Subcutaneous adipose tissue (tissue), 4 donors: ENCODE results near the gene EYS. TPM values are rescaled to one million over a fixed set of nuclear protein-coding genes. Genes with fewer than 3 reads are reported as not detected.

Source experiments
- CTCF ChIP-seq: fragments of 450-650 bp; IDR thresholded peaks from one replicate; pipeline ENCODE4 v1.5.1; 2016; ENCODE audit warnings: low read depth, mild to moderate bottlenecking, control low read depth, antibody characterized with exemption, moderate library complexity
- total RNA-seq, 4 donors: library from RNA; depleted of rRNA; stranded (reverse); fragments of >200 nt; gene quantifications; one replicate each; pipeline ENCODE4 v1.1.0, GENCODE V29; 2016

Gene EYS
- total RNA-seq, 4 donors from 2014 or later: 0.17 to 3.8 (median 0.82) TPM

- no peak for TF ChIP-seq CTCF
Observed at GRCh38 chr6:65052626-65053025, 654.4 kb downstream of the EYS start.

GRCh38 chr6:65045801-65046200 lies 661.2 kb downstream of the EYS start:
- TF ChIP-seq CTCF: no peak

DNA sequence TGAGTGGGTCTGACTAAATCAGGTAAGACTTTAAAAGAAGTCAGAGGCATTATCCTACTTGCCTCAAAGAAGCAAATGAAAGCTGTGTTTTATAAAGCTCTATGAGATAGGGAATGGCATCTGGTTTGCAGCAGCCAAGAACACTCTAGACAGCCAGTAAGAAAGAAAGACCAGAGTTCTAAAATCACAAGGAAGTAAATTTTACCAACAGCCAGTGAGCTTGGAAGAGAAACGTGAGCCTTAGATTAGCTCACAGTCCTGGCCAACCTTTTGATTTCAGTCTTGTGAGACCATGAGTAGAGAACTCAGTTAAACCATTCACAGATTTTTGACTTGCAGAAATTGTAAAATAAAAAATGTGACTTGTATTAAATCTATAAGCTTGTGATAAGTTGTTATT lies 693.0 kb downstream of the EYS start:
- TF ChIP-seq CTCF: no peak

- TF ChIP-seq CTCF: no peak
Observed at GRCh38 chr6:65006788-65007187, 700.2 kb downstream of the EYS start.

DNA sequence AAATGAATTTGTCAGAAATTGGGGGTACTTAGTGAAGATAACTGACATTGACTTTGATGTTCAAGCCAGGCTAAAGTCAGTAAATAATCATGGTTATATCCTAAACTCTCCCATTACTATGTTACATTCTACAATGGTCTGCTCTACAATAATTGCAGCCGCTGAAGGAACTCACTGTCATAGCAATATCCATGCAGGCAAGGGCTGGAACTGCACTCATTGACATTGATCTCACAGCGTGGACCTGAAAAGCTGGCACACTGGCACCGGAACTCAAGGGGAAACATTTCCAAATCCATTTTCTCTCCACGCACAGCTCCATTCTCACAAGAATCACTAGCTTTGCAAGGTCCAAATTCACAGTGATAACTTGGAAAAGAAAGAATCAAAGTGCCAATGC lies 702.7 kb downstream of the EYS start:
- TF ChIP-seq CTCF: no peak

DNA sequence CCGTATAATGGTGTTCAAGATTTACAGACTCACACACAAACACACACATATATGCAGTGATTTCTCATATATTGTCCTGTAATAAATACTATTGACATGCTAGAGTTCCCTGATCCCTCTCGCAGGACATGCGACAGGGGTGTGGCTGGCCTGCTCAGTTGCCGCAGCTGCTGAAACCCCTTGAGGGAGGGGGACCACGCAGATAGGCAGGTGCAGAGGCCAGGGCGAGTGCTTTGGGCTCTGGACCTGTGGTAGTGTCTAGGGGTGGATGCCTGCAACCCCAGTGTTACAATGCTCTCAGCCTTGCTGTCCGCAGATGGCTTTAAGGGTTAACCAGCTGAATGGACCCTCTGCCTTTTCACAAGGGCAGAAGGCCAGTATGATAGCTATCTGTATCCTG lies 706.2 kb downstream of the EYS start:
- no peak for TF ChIP-seq CTCF

DNA sequence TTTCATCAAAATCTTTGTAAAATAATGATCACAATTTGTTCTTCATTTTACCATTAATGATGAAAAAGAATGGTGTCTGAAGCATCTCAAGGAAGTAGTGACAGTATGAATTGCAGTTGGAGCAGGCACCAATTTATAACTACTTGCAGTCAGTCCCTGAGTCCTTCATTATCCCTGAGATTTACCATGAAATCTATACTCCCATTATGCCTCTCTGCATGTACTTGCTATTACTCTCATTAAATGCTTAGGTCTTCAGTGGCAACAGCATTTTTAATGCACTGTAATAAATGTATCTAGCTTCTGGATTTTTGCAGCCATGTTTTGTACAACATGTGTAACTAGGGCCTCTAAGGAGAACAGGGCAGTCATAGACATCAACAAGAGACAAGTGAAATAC lies 708.8 kb downstream of the EYS start:
- TF ChIP-seq CTCF: no peak
